ENCODE results near the gene PTPRN2. TPM values are rescaled to one million over a fixed set of nuclear protein-coding genes. Genes with fewer than 3 reads are reported as not detected.

PTPRN2 gene
- total and polyA plus RNA-seq, 9 of the 15 experiments (the other 6 are each of a cell fraction or from before 2014, with no cell fraction given), result not detected

DNA sequence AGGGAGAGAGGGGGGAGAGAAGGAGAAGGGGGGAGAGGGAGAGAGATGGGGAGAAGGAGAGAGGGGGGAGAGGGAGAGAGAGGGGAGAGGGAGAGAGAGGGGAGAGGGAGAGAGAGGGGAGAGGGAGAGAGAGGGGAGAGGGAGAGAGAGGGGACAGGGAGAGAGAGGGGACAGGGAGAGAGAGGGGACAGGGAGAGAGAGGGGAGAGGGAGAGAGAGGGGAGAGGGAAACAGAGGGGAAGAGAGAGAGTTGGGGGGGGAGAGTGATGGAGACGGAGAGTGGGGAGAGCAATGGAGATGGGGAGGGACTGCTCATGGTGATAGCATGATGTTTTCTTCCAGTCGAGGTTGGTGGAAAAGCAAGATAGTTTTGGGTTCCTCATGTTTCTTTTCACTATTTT, 1078.4 kb downstream of the PTPRN2 start (continued):
- TF ChIP-seq HNRNPK (IDR thresholded peaks at IDR 0.05; ENCODE audit: low read depth, low read length, poor library complexity, severe bottlenecking), result peak; percentile 25
- TF ChIP-seq, protein P1, sequence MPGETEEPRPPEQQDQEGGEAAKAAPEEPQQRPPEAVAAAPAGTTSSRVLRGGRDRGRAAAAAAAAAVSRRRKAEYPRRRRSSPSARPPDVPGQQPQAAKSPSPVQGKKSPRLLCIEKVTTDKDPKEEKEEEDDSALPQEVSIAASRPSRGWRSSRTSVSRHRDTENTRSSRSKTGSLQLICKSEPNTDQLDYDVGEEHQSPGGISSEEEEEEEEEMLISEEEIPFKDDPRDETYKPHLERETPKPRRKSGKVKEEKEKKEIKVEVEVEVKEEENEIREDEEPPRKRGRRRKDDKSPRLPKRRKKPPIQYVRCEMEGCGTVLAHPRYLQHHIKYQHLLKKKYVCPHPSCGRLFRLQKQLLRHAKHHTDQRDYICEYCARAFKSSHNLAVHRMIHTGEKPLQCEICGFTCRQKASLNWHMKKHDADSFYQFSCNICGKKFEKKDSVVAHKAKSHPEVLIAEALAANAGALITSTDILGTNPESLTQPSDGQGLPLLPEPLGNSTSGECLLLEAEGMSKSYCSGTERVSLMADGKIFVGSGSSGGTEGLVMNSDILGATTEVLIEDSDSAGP (CRISPR knock-in tag; IDR thresholded peaks at IDR 0.05), result no peak
- TF ChIP-seq, protein P2, sequence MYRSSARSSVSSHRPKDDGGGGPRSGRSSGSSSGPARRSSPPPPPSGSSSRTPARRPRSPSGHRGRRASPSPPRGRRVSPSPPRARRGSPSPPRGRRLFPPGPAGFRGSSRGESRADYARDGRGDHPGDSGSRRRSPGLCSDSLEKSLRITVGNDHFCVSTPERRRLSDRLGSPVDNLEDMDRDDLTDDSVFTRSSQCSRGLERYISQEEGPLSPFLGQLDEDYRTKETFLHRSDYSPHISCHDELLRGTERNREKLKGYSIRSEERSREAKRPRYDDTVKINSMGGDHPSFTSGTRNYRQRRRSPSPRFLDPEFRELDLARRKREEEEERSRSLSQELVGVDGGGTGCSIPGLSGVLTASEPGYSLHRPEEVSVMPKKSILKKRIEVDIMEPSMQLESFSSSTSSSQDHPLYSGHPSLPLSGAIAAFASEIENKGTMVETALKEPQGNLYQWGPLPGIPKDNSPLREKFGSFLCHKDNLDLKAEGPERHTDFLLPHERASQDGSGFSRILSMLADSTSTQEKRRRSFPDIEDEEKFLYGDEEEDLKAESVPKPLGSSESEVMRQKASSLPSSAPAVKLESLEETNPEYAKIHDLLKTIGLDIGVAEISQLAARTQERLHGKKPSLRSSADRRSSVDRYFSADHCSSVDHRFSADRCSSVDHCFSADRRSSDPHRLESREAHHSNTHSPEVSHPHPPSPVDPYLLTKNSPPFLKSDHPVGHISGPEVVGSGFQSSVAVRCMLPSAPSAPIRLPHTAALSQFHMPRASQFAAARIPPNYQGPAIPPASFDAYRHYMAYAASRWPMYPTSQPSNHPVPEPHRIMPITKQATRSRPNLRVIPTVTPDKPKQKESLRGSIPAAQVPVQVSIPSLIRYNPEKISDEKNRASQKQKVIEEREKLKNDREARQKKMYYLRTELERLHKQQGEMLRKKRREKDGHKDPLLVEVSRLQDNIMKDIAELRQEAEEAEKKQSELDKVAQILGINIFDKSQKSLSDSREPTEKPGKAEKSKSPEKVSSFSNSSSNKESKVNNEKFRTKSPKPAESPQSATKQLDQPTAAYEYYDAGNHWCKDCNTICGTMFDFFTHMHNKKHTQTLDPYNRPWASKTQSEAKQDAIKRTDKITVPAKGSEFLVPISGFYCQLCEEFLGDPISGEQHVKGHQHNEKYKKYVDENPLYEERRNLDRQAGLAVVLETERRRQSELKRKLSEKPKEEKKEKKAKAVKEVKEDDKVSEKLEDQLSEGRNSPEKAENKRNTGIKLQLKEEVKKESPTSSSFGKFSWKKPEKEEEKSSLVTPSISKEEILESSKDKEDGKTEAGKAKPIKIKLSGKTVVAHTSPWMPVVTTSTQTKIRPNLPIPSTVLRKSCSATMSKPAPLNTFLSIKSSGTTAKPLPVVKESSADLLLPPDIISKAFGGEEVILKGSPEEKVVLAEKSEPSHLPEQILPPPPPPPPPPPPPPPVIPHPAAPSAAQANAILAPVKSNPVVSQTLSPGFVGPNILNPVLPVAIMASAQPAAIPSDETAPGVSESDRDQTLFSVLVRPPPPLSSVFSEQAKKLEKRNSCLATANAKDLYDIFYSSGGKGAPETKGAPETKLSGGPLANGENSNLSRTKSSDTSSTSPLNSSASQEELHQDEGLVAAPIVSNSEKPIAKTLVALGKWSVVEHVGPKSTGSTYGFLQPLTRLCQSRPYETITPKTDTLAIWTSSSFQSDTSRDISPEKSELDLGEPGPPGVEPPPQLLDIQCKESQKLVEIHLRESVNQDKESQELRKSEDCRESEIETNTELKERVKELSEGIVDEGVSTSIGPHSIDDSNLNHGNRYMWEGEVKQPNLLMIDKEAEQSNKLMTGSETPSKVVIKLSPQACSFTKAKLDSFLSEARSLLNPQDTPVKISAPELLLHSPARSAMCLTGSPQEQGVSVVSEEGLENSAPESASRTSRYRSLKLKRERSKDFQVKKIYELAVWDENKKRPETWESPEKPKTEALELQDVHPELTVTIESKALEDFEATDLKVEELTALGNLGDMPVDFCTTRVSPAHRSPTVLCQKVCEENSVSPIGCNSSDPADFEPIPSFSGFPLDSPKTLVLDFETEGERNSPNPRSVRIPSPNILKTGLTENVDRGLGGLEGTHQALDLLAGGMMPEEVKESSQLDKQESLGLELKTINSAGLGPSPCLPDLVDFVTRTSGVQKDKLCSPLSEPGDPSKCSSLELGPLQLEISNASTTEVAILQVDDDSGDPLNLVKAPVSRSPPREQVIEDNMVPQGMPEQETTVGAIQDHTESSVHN (IDR thresholded peaks at IDR 0.05; ENCODE audit: borderline replicate concordance in 1 of 2, low read depth in 1 of 2), result no peak
